SK-N-SH (cell line): Measurements from ENCODE around the gene ARID1B. TPM values are rescaled to one million over a fixed set of nuclear protein-coding genes. Genes with fewer than 3 reads are reported as not detected.

Experiments
- CTCF ChIA-PET: fragments of 300-600, 350-600 bp; formaldehyde crosslinking; extraction: SDS; loops from one replicate; lab custom pipeline; 2021; lab: Yijun Ruan, JAX
- POLR2A ChIA-PET: fragments of 350-600 bp; sonication (Branson Sonifier 250); formaldehyde crosslinking; extraction: SDS; loops from one replicate; lab custom pipeline; 2020; ENCODE audit warnings: antibody characterized with exemption, inconsistent platforms; lab: Yijun Ruan, JAX
- DNase-seq: peaks from one replicate; pipeline ENCODE4 v3.0.0; 2012
- H2AFZ ChIP-seq: fragments of 200-600 bp; sonication (generic); 2 replicates; pipeline ENCODE4 v1.8.1; 2016; ENCODE audit warnings: antibody characterized with exemption, mild to moderate bottlenecking, low read depth
- H3F3A ChIP-seq: fragments of 200-600 bp; sonication (generic); replicated peaks from 2 replicates; pipeline ENCODE3; 2016; ENCODE audit warnings: antibody characterized with exemption, mild to moderate bottlenecking; ENCODE audit not compliant: insufficient read depth
- H3K27ac ChIP-seq, 2 experiments: fragments of 200-500 bp in 1 of 2; fragments of 200-600 bp in 1 of 2; sonication (Bioruptor generic) in 1 of 2; sonication (generic), shearing (Covaris generic) in 1 of 2; 2 replicates each; pipeline versions ENCODE4 v1.5.1 to v1.6.1; 2014 to 2016; ENCODE audit warnings: low read depth in 2 of 2, inconsistent platforms in 1 of 2, low read length in 1 of 2, mild to moderate bottlenecking in 1 of 2, mixed read lengths in 1 of 2
- H3K27me3 ChIP-seq: fragments of 200-600 bp; sonication (generic), shearing (Covaris generic); 2 replicates; pipeline ENCODE4 v1.6.1; 2016; ENCODE audit warnings: mixed run types; ENCODE audit not compliant: insufficient read depth
- H3K36me3 ChIP-seq, 2 experiments: fragments of 200-500 bp in 1 of 2; fragments of 200-600 bp in 1 of 2; sonication (Bioruptor generic) in 1 of 2; sonication (generic) in 1 of 2; replicated peaks in 1 of 2; 2 replicates each; pipeline versions ENCODE3 to v1.5.1; 2014 to 2016; ENCODE audit warnings: low read length in 1 of 2, mild to moderate bottlenecking in 1 of 2; ENCODE audit not compliant: insufficient read depth in 2 of 2, control insufficient read depth in 1 of 2
- H3K4me1 ChIP-seq, 2 experiments: fragments of 200-500 bp in 1 of 2; fragments of 200-600 bp in 1 of 2; sonication (Bioruptor generic) in 1 of 2; sonication (generic), shearing (Covaris generic) in 1 of 2; 2 replicates each; pipeline versions ENCODE4 v1.5.1 to v1.6.1; 2014 to 2016; ENCODE audit warnings: low read depth in 1 of 2, low read length in 1 of 2, mixed run types in 1 of 2; ENCODE audit not compliant: insufficient read depth in 2 of 2, control insufficient read depth in 1 of 2
- H3K4me2 ChIP-seq: fragments of 200-600 bp; sonication (generic), shearing (Covaris generic); 2 replicates; pipeline ENCODE4 v1.6.1; 2017; ENCODE audit warnings: mixed run types
- H3K4me3 ChIP-seq, 2 experiments: fragments of 200-500 bp in 1 of 2; fragments of 200-600 bp in 1 of 2; sonication (Bioruptor generic) in 1 of 2; sonication (generic), shearing (Covaris generic) in 1 of 2; 2 replicates each; pipeline versions ENCODE4 v1.5.1 to v1.8.1; 2014 to 2016; ENCODE audit warnings: low read depth in 2 of 2, inconsistent platforms in 1 of 2, low read length in 1 of 2, mild to moderate bottlenecking in 1 of 2, mixed read lengths in 1 of 2, moderate library complexity in 1 of 2
- H3K79me2 ChIP-seq: fragments of 200-600 bp; sonication (generic); 2 replicates; pipeline ENCODE4 v1.8.1; 2017; ENCODE audit warnings: mild to moderate bottlenecking; ENCODE audit not compliant: insufficient read depth
- H3K9ac ChIP-seq: fragments of 200-600 bp; sonication (generic); 2 replicates; pipeline ENCODE4 v1.6.1; 2017; ENCODE audit warnings: mixed run types
- H3K9me2 ChIP-seq: fragments of 200-600 bp; sonication (generic); 2 replicates; pipeline ENCODE4 v1.6.1; 2017; ENCODE audit warnings: mixed run types
- H3K9me3 ChIP-seq: fragments of 200-600 bp; sonication (generic); 2 replicates; pipeline ENCODE4 v1.6.1; 2017; ENCODE audit warnings: mixed run types, mild to moderate bottlenecking, moderate library complexity
- H4K20me1 ChIP-seq: fragments of 200-600 bp; sonication (generic); 2 replicates; pipeline ENCODE4 v1.6.1; 2017; ENCODE audit warnings: mild to moderate bottlenecking, mixed run types; ENCODE audit not compliant: insufficient read depth
- CHD2 ChIP-seq: fragments of 150-350 bp; IDR thresholded peaks from 2 replicates; pipeline ENCODE4 v1.6.1; 2018; ENCODE audit warnings: low read length; ENCODE audit not compliant: partially characterized antibody
- ELF1 ChIP-seq: IDR thresholded peaks from 2 replicates; pipeline ENCODE4 v1.4.0; 2012
- EP300 ChIP-seq, 2 experiments: IDR thresholded peaks; 2 replicates each; pipeline versions ENCODE4 v1.4.0 to v1.6.1; 2012; ENCODE audit warnings: borderline replicate concordance in 1 of 2, low read depth in 1 of 2, low read length in 1 of 2
- EZH2phosphoT487 ChIP-seq: fragments of 200-600 bp; sonication (generic); IDR thresholded peaks from 2 replicates; pipeline ENCODE4 v1.6.1; 2017; ENCODE audit warnings: low read depth, mixed run types, mild to moderate bottlenecking, antibody characterized with exemption, moderate library complexity, borderline replicate concordance
- FOXJ3 ChIP-seq: sonication (generic); formaldehyde crosslinking; IDR thresholded peaks from 2 replicates; pipeline ENCODE4 v1.5.1; 2020; ENCODE audit warnings: mild to moderate bottlenecking, missing genetic modification reagents
- FOXM1 ChIP-seq: IDR thresholded peaks from 2 replicates; pipeline ENCODE4 v1.4.0; 2012; ENCODE audit warnings: low read depth, mild to moderate bottlenecking
- GABPA ChIP-seq: IDR thresholded peaks from 2 replicates; pipeline ENCODE4 v1.4.0; 2012; ENCODE audit warnings: low read depth, mild to moderate bottlenecking
- JUND ChIP-seq: IDR thresholded peaks from 2 replicates; pipeline ENCODE4 v1.4.0; 2012
- MEF2A ChIP-seq: IDR thresholded peaks from 2 replicates; pipeline ENCODE4 v1.4.0; 2012; ENCODE audit warnings: low read depth, borderline replicate concordance
- MXI1 ChIP-seq: IDR thresholded peaks from 2 replicates; pipeline ENCODE4 v1.6.1; 2012; ENCODE audit warnings: mild to moderate bottlenecking, low read depth, low read length, improper control_type of control experiment
- NRF1 ChIP-seq: IDR thresholded peaks from 2 replicates; pipeline ENCODE4 v1.6.1; 2012; ENCODE audit warnings: low read depth, mild to moderate bottlenecking, low read length
- POLR2AphosphoS5 ChIP-seq: IDR thresholded peaks from 2 replicates; pipeline ENCODE4 v1.6.1; 2012; ENCODE audit warnings: low read depth, low read length
- RAD21 ChIP-seq: IDR thresholded peaks from 2 replicates; pipeline ENCODE4 v1.6.1; 2012; ENCODE audit warnings: mild to moderate bottlenecking, low read length
- RCOR1 ChIP-seq: fragments of 150-350 bp; IDR thresholded peaks from 2 replicates; pipeline ENCODE4 v1.6.1; 2017; ENCODE audit warnings: antibody characterized with exemption, low read length
- RFX5 ChIP-seq: IDR thresholded peaks from 2 replicates; pipeline ENCODE4 v1.6.1; 2012; ENCODE audit warnings: mild to moderate bottlenecking, improper control_type of control experiment, low read length
- SIN3A ChIP-seq: IDR thresholded peaks from 2 replicates; pipeline ENCODE4 v1.6.1; 2012; ENCODE audit warnings: low read depth, mild to moderate bottlenecking, low read length, moderate library complexity, borderline replicate concordance
- SMC3 ChIP-seq: IDR thresholded peaks from 2 replicates; pipeline ENCODE4 v1.6.1; 2012; ENCODE audit warnings: low read depth, low read length, improper control_type of control experiment
- TAF1 ChIP-seq: IDR thresholded peaks from 2 replicates; pipeline ENCODE4 v1.6.1; 2012; ENCODE audit warnings: low read depth, mild to moderate bottlenecking, low read length, moderate library complexity, borderline replicate concordance
- TCF12 ChIP-seq: IDR thresholded peaks from 2 replicates; pipeline ENCODE4 v1.4.0; 2012
- TEAD4 ChIP-seq: IDR thresholded peaks from 2 replicates; pipeline ENCODE4 v1.4.0; 2012; ENCODE audit warnings: mild to moderate bottlenecking, borderline replicate concordance; ENCODE audit not compliant: insufficient read depth
- YY1 ChIP-seq: IDR thresholded peaks from 2 replicates; pipeline ENCODE4 v1.4.0; 2012; ENCODE audit warnings: low read depth, mild to moderate bottlenecking
- WGBS: methylation state at CpG from one replicate; pipeline ENCODE4 v1.1.6; 2017; ENCODE audit warnings: low lambda C conversion rate; 5-methylcytosine and 5-hydroxymethylcytosine counted together
- polyA plus RNA-seq, 3 experiments: library from polyadenylated mRNA; depleted of rRNA; stranded (reverse); fragments of >200 nt; gene quantifications; 2 replicates each; pipeline ENCODE4 v1.2.3, GENCODE V29; 2012
- TF ChIP-seq, protein P1 (sequence below): fragments of 200-600 bp; sonication (generic); IDR thresholded peaks from 2 replicates; pipeline ENCODE4 v1.6.1; 2017; ENCODE audit warnings: antibody characterized with exemption, mild to moderate bottlenecking, moderate library complexity
- TF ChIP-seq, protein P2 (sequence below): IDR thresholded peaks from 2 replicates; pipeline ENCODE4; 2012

ARID1B gene
- polyA plus RNA-seq, 1 of the 3 experiments (the other 2 are of a cell fraction) = 13.6 TPM

- H3K9me3 ChIP-seq = no peaks in the 10 kb centered on the region
- no peak for TF ChIP-seq TAF1
- 0 out of 2 replicates have a peak, but pooled peaks have one; percentile 5 for TF ChIP-seq JUND
- TF ChIP-seq SMC3 = no peak
- 0 out of 2 replicates have a peak, but pooled peaks have one; percentile 7 for TF ChIP-seq RAD21
- TF ChIP-seq, protein P1, sequence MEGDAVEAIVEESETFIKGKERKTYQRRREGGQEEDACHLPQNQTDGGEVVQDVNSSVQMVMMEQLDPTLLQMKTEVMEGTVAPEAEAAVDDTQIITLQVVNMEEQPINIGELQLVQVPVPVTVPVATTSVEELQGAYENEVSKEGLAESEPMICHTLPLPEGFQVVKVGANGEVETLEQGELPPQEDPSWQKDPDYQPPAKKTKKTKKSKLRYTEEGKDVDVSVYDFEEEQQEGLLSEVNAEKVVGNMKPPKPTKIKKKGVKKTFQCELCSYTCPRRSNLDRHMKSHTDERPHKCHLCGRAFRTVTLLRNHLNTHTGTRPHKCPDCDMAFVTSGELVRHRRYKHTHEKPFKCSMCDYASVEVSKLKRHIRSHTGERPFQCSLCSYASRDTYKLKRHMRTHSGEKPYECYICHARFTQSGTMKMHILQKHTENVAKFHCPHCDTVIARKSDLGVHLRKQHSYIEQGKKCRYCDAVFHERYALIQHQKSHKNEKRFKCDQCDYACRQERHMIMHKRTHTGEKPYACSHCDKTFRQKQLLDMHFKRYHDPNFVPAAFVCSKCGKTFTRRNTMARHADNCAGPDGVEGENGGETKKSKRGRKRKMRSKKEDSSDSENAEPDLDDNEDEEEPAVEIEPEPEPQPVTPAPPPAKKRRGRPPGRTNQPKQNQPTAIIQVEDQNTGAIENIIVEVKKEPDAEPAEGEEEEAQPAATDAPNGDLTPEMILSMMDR = peak; percentile 28; the same call in 1 of the 2 replicates
- TF ChIP-seq, all 33 proteins: peak for 3
- Histone ChIP-seq H3K79me2 (peaks cover 87% of the 10 kb centered on the region), H4K20me1 (peaks cover 40% of the 10 kb centered on the region), H3K27ac (peak overlapping the region; percentile 16 to 71; a peak in 3 of 4 replicates), H3K9ac (no peak overlapping the region), H3F3A (peaks cover 34% of the 10 kb centered on the region), H3K4me1 (peaks cover 18 to 31% of the 10 kb centered on the region in 2 experiments; a peak in 3 of 4 replicates), H2AFZ (no peak overlapping the region), H3K9me2 (no peaks in the 10 kb centered on the region), H3K27me3 (no peaks in the 10 kb centered on the region), H3K4me3 (no peak overlapping the region), H3K36me3 (no peaks in the 10 kb centered on the region), H3K4me2 (peak overlapping the region; percentile 40; the same call in 1 of the 2 replicates)
- CTCF ChIA-PET = interaction anchor here (1.5 kb wide), 1 partner anchor 15 kb away, joined by 4 read pairs; no protein-coding TSS in a partner anchor
- POLR2A ChIA-PET = no interaction called here
- WGBS = 57% methylated on average over 2 of the region's 2 CpGs
- DNase-seq = no peak
Observed at GRCh38 chr6:156948807-156949206, 171.6 kb downstream of the ARID1B start.

- ChIA-PET POLR2A (no interaction called here), CTCF (interaction anchor here (0.6 to 1.5 kb wide), 2 partner anchors 16 to 157 kb away, joined by 3 to 4 read pairs; no protein-coding TSS in a partner anchor)
- no peaks in the 10 kb centered on the region for H3K9me2 ChIP-seq
- peaks cover 37% of the 10 kb centered on the region for H4K20me1 ChIP-seq
- H3F3A ChIP-seq = peaks cover 37% of the 10 kb centered on the region
- WGBS = 4% methylated on average over 2 of the region's 2 CpGs
- H2AFZ ChIP-seq = no peak overlapping the region
- peak overlapping the region in 1 of 2 experiments; percentile 71; a peak in 3 of 4 replicates for H3K27ac ChIP-seq
- no peak overlapping the region for H3K4me3 ChIP-seq
- peak overlapping the region; percentile 40; the same call in 1 of the 2 replicates for H3K4me2 ChIP-seq
- peaks cover 23 to 36% of the 10 kb centered on the region in 2 experiments; a peak in 3 of 4 replicates for H3K4me1 ChIP-seq
- H3K27me3 ChIP-seq = no peaks in the 10 kb centered on the region
- no peaks in the 10 kb centered on the region for H3K9me3 ChIP-seq
- peaks cover 87% of the 10 kb centered on the region for H3K79me2 ChIP-seq
- H3K36me3 ChIP-seq = no peaks in the 10 kb centered on the region
- DNase-seq = no peak
- H3K9ac ChIP-seq = no peak overlapping the region
- TF ChIP-seq RCOR1 (no peak), SMC3 (no peak), FOXM1 (no peak), YY1 (no peak), ELF1 (no peak; the same call in 1 of the 2 replicates), RFX5 (no peak), EP300 (IDR thresholded peaks at IDR 0.05; ENCODE audit: borderline replicate concordance in 1 of 2, low read depth in 1 of 2, low read length in 1 of 2) (peak in 1 of 2 experiments; percentile 23; a peak in 1 of 4 replicates), SIN3A (no peak), FOXJ3 (CRISPR knock-in tag) (no peak), NRF1 (no peak), TCF12 (peak; percentile 64), TEAD4 (peak; percentile 52; the same call in 1 of the 2 replicates), RAD21 (no peak), POLR2AphosphoS5 (no peak), MXI1 (no peak), JUND (peak; percentile 62), EZH2phosphoT487 (no peak), GABPA (no peak), MEF2A (no peak), CHD2 (no peak)
- TF ChIP-seq, protein P2, sequence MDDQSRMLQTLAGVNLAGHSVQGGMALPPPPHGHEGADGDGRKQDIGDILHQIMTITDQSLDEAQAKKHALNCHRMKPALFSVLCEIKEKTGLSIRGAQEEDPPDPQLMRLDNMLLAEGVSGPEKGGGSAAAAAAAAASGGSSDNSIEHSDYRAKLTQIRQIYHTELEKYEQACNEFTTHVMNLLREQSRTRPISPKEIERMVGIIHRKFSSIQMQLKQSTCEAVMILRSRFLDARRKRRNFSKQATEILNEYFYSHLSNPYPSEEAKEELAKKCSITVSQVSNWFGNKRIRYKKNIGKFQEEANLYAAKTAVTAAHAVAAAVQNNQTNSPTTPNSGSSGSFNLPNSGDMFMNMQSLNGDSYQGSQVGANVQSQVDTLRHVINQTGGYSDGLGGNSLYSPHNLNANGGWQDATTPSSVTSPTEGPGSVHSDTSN = peak; percentile 46; the same call in 1 of the 2 replicates
- TF ChIP-seq, protein P1 = no peak
Observed at GRCh38 chr6:156949376-156949775, 172.2 kb downstream of the ARID1B start.
